ENCODE results near the gene FREY1.
A peak's percentile ranks its signal among the peaks of the same experiment; 100 is the strongest.

FREY1 gene

DNA sequence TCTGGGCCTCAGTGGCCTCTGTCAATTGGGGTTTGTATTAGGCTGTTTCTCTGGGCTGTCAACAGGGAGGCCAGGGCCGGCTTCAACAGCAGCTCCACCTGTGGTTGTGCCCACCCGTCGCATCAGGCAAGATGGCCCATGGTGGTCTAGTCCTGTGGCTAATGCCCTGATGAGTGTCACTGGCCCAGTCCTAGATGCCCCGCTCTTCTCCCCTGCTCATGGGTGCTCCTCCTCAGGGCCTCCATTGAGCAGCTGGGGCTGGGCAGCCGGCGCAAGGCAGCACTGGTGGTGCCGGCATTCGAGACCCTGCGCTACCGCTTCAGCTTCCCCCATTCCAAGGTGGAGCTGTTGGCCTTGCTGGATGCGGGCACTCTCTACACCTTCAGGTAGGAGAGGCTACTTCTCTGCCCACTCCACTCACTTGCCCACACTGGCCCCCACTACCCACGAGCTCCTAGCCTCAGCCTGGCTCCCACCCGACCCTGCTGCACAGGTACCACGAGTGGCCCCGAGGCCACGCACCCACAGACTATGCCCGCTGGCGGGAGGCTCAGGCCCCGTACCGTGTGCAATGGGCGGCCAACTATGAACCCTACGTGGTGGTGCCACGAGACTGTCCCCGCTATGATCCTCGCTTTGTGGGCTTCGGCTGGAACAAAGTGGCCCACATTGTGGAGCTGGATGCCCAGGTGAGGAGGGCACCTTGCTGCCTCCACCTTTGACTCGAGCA is 20.8 kb upstream of the FREY1 start:
- FAIRE-seq: no peak

DNA sequence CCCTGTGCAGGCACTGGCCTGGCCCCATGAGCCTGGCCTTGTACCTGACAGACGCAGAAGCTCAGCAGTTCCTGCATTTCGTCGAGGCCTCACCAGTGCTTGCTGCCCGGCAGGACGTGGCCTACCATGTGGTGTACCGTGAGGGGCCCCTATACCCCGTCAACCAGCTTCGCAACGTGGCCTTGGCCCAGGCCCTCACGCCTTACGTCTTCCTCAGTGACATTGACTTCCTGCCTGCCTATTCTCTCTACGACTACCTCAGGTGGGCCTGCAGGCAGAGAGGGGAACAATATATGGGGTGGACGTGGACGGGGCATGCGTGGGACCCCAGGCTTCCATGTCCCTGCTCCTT is 20.2 kb upstream of the FREY1 start:
- no peak for FAIRE-seq

DNA sequence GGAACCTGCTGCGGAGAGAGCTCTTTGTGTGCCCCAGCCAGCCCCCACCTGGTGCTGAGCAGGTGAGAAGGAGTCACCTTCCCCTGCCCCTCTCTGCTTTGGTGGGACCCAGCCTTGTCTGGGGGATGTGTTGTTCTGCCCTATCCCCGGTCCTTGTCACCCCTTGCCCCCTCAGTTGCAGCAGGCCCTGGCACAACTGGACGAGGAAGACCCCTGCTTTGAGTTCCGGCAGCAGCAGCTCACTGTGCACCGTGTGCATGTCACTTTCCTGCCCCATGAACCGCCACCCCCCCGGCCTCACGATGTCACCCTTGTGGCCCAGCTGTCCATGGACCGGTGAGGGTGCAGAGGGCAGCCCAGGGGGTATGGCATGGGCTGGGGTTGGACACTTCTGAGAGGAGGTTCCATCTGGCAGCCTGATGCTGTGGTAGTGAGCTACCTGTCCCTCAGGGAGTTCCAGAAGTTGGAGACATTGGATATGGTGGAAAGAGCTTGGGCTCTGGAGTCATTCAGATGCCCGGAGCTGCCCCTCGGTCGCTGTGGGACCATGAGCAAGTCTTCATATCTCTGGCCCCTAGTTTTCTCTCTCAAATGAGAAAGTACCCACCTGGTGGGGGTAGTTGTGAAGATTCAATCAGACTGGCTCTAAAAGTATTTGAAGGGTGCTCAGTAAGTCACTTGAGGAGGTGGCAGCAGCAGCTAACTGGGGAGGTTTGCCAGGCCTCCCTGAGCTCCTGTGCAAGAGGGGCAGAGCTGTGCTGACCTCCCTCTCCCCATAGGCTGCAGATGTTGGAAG is 19.7 kb upstream of the FREY1 start:
- no peak for FAIRE-seq

DNA sequence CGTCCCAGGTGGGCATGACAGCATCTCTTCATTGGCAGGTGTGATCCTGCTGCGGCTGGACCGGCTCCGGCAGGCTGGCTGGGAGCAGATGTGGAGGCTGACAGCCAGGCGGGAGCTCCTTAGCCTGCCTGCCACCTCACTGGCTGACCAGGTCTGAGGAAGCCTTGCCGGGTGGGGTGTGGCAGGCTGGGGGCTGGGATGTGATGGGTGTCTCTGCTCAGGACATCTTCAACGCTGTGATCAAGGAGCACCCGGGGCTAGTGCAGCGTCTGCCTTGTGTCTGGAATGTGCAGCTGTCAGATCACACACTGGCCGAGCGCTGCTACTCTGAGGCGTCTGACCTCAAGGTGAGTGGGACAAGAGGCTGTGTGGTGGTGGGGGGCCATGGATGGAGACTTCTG is 18.9 kb upstream of the FREY1 start:
- no peak for FAIRE-seq

DNA sequence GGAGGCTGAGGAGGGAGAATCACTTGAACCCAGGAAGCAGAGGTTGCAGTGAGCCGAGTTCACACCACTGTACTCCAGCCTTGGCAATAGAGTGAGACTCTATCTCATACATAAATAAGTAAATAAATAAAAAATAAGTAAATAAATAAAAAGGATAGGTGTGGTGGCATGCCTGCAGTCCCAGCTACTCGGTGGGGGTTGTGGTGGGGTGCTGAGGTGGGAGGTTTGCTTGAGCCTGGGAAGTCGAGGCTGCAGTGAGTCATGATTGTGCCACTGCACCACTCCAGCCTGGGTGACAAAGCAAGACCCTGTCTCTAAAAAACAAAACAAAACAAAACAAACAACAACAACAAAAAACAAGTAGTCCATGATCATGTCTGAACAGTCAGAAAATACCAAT is 18.5 kb upstream of the FREY1 start:
- no peak for FAIRE-seq

DNA sequence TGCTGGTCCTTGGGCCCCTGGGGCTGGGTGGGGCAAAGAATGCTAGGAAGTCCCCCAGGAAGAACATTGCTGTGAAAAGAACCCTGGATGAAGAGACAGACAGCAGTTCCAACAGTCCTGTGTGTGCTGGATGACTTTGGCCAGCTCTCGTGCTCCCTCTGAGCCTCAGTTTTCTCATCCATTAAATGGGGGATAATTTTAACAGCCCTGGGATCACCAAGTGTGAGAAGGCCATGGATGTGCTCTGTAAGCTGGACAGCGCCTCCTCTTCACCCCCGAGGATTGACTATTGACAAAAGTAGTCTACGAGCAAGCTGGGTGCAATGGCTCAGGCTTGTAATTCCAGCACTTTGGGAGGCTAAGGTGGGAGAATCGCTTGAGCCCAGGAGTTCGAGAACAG is 17.9 kb upstream of the FREY1 start:
- no peak for FAIRE-seq

DNA sequence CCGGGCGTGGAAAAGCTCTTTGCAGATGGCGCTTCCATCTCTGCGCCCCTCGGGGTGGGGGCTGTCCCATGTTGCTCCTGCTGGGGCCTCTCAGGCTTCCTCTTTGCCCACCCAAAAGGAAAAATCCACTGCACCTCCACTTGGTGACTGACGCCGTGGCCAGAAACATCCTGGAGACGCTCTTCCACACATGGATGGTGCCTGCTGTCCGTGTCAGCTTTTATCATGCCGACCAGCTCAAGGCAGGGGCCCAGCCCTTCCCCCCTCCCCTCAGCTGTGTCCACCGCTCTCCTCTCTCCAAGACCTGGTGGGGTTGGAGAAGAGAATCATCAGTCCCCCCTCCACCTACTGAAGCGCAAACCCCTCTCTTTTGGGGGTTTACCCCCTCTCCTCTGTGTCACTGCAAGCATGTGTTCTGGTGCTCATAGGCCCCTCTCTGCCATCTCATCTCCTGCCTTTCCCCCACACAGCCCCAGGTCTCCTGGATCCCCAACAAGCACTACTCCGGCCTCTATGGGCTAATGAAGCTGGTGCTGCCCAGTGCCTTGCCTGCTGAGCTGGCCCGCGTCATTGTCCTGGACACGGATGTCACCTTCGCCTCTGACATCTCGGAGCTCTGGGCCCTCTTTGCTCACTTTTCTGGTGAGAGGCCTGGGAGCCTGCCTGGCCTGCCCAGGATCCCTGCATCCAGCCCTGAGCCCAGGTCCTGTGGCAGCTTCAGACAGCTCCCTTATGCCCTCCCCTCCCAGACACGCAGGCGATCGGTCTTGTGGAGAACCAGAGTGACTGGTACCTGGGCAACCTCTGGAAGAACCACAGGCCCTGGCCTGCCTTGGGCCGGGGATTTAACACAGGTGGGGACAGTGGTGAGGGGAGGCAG is 17.2 kb upstream of the FREY1 start:
- no peak for FAIRE-seq

DNA sequence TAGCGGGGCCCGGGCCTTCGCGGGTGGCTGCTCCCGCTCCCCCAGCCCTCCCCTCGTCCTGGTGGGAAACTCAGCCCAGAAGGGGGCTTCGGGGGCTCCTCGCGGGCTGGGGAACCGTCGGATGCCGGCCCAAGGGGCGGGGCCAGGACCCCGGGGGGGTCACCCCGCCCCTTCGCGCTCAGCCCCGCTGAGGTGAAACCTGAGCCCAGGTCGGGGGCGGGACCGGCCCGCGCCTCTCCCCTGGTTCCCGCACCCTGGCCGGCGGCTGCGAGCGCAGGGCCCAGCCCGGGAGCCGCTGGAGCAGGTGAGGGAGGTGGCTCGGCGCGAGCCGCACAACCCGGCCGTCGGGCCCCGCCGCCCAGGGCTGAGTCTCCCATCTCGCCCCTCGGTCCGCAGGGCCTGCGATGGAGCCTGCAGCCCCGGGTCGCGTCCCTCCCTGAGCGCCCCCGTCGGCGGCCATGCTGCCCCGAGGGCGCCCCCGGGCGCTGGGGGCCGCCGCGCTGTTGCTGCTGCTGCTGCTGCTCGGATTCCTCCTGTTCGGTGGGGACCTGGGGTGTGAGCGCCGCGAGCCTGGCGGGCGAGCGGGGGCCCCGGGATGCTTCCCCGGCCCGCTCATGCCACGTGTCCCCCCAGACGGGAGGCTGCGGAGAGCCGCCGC is 15.5 kb upstream of the FREY1 start, which contains the start of gene LARGE2:
Gene LARGE2 (plus strand): TSS at position 232 of the 658 bp plus-strand sequence. CDS start 227 bp downstream, at position 459.
- FAIRE-seq: no peak

DNA sequence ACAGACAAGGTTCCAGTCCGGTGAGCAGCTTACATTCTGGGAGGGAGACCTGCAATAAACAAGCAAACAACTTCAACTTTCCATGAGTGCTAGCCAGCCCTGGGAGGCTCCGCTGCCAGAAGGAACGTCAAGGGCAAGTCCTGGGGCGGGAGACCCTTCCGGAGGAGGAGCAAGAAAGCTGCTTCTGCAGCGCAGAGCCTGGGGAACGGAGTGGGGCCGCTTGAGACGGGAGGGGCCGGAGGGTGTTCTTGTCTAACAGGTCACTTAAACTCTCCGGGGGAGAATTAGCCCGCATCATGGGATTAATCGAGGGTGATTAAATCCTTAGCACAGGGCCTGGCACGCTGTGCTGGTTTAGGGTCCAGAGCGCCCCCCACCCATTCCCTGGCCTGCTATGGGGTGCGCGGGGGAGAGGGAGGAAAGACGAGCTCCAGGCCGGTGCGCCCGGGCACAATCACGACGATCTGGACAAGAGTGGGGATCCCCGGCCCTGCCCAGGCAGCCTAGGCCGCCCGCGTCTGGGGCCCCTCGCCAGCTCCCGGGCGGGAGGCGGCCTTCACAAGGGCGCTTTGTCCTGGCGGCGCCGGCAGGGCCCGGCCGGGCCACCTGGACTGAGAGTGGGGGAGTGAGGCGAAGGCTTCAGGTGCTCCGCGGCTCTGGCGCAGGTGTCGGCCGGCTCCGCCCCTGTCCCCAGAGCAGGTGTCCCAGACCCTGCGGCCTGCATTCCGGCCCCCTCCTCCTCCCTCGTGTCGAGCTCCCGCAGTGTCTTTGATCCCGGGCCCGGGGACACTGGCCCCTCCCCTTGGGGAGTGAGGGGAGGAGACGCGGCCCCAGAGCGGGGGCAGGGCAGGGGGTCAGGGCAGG is 14.7 kb upstream of the FREY1 start:
- FAIRE-seq: no peak

DNA sequence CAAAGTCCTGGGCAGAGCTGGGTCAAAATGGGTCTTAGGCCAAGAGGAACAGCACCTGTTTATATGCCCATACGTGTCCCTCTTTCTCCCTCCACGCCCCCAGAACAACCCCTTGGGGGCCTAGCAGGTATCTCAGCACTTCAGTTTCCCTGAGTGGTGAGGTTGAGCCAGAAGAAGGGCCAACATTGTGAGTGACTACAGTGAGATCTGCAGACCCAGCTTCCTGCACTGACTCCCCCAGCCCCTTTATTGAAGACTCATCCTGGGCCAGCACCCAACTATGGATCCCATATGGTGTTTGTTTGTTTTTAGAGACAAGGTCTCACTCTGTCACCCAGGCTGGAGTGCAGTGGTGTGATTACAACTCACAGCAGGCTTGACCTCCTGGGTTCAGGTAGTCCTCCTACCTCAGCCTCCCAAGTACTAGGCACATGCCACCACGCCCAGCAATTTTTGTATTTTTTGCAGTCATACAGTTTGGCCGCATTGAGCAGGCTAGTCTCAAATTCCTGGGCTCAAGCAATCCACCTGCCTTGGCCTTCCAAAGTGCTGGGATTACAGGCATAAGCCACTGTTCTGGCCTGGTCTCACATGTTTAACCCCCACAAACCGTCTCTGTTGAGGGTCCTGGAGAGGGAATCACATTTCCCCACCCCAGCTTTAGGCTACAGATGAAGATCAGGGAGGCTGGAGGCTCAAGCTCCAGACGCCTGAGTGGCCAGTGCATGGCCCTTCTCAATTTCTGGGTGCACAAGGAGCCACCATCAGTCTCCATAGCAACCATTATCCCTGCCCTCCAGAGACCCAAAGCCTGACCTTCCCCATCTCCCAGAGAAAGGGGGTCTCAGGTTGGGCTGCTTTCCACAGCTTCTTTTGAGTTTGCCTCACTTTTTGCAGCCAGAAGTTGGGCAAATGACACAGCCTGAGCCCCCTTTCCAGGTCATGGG is 13.7 kb upstream of the FREY1 start:
- FAIRE-seq: no peak

DNA sequence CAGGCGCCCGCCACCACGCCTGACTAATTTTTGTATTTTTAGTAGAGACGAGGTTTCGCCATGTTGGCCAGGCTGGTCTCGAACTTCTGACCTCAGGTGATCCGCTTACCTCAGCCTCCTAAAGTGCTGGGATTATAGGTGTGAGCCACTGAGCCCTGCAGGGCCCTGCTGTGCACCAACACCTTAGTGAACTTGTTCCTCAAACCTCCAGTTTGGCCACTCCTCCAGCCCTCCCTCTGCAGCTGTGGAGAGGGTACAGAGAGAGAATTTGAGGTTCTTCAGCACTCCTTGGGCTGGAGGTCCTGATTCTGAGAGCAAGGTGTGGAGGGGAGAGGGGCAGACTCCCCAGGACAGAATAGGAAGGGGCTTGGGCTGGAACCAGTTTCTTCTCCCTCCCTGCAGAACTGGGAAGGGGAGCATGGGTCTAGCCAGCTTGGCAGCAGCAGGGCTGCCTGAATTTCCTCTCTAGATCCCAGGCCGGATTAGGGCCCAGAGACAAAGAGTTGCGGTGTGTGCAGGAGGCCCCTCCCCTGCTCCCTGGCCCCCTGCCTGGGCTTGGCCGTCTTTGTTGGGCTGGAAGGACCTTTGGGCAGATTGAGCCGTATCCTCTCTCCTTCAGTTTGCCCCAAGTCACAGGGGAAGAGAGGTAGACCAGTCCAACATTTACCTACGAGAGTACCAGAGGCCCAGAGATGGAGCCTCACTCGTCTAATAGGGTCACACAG is 12.9 kb upstream of the FREY1 start:
- FAIRE-seq: no peak

DNA sequence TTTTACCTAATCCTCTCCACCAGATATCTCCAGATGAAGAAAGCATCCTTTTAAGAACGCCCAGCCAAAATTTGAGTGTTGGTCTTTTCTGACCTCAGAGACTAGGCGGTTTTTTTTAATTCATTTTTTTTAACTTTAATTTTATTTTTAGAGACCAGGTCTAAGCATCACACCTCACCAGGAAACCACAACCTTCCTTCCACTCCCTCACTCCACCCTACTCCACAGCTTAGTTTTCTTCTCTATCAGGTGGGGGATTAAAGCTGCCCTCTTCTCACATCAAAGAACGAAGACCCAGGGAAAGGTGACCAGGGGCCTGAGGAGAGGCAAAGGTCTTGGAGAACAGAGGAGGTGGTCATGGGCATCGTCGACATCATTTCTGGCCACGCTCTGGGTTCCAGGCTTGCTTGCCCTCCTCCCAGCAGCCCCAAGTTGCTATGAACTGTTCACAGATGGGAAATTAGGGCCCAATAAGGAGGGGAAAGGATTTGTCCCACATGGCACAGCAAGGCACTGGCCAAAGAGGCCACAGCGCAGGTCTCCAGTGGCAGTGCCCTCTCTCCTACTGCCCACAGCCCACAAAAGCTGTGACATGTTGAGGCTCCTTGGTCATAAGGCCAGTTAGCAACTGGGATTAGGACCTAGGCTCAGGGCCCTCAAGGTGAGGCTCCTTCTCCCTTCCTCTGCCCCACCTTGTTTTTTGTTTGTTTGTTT is 12.0 kb upstream of the FREY1 start:
- FAIRE-seq: no peak

DNA sequence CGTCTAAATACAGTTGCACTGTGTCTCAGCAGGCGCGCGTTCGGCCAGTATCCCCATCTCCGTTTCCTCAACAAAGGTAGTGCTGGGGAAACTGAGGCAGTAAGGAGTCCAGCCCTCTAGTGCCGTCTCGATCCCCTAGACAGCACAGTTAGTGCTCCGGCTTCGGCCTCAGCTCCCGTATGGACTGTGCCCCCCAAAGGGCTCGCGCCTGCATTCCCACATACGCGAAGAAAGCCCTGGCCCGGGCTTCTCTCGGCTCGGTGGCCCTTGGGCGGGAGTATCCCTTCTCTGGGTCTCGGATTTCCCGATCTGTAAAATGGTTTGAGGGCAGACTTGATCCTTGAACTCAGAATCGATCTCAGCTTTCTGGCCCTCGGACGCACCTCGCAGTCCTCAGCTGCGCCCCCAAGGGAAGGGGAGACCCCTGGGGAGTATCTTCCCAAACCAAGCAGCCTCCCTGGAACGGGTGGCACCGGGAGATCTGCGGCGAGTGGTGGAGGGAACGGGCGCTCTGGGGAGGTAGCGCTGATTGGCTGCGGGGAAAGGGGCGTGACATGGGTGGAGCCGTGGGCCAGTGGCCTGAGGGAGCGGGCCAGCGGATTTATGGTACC is 11.4 kb upstream of the FREY1 start:
- peak; percentile 73 for FAIRE-seq

DNA sequence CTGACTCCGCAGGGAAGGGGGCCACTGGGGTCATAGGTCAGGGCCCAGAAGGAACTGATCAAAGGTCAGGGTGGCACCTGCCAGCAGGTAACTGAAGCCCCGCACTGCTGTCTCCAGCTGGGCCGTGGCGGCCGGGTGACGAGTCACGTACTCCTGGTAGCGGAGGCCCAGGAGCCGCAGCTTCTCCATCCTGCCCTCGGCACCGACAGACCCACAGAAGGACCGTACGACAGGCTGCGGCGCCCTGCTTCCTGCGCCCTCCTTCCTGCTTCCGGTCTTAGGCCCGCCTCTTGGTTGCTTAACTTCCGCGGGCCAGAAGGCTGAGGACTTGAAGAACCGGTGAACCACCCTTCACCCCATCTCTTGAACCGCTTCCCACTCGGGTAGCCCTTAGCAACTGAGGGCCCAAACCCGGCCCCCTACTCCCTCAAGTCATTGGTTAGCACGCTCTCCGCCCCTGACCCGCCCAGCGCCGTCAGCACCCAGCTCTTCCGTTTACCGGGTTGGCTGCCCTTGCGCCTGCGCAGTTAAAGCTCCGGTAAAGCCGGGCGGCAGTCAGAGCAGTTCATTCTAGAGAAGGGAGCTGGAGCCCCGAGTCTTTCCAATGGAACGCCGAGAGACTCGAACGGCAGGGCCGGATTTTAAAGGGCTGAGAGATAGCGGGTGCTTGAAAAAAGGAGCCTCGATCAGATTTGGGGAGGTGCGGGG is 10.7 kb upstream of the FREY1 start, which contains the start of gene PEX16:
Gene PEX16 (minus strand): TSS at position 255 of the 708 bp plus-strand sequence. CDS start 66 bp downstream, at position 189.
- peak; percentile 99 for FAIRE-seq

DNA sequence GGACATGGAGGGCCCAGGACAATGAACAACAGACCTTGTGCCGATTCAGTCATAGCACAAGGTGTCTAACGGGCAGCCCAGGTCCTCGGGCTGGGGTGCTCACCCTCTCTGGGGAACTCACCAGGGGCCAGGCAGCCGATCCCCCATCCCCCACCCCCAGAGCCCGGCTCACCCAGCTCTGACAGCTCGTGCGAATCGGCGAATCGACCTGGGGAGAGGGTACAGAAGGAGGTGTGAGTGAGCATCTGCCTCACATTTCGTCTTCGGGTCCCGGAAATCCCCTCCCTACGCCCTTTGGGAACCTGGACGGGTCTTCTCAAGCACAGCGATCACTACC is 10.2 kb upstream of the FREY1 start:
- no peak for FAIRE-seq

DNA sequence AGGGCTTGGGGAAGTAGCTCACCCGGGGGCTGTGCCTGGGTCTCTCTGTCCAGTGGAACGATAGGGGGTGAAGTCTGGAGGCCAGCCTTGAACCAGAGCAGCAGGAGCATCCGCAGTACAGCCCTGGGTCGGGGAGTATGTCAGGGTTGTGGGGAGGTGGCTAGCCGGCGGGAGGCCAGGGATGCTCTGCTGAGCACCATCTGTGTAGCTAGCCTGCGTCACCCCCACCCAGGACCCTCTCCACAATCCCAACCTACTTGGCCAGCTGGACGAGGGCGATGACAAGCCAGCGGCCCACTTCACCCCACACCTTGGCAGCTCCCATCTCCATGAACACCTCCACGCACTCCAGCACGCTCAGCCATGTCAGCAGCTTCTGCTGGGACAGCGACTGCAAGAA is 8.4 kb upstream of the FREY1 start:
- no peak for FAIRE-seq

DNA sequence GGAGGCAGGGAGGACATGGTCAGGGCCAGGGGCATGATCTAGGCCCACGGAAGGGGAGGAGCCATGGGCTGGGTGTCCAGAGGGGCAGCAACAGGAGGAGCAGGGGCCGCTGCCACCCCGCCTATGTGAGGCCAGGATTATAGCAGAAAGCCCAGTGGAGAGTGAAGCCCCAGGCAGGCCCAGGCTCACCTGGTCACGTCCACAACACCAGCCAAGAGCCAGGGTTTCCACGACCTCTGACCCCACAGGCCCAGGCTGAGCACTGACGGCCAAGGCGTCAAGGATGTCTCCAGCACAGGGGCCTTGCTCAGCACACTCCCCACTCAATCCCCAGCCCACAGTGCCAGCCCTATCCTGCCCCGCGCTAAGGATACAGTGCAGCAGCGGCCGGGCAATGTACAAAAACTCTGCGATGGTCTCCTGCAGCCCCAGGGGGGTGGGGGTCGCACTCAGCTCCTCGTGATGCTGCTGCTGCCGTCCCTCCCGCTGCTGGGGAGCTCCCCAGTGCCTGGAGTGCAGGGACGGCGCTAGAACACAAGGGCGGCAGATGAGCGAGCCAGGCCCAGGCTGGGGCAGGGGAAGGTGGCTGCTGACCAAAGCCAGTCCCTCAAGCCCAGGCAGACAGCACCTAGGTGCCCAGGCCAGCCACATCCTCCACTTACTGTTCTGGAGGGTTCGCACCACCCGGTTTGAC is 7.0 kb upstream of the FREY1 start:
- FAIRE-seq: no peak

DNA sequence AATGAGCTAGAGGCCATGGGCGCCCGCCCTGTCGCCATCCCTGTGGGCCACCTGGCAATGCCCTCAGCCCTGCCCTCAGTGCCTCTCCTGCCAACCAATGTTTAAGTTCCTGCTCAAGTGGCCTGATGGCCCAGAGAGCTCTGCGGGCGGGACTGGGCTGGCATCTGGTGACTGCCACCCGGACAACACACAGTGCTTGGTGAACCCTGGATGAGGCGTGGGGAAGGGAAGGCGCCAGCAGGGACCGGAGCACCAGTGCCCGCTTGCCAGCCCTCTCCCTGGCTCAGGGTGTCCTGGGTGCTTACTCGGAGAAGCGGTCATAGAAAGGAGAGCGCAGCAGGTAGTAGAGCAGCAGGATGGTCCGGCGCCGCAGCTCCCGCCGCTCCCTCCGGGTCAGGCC is 6.4 kb upstream of the FREY1 start:
- FAIRE-seq: no peak

All from G401.6 (cell line).